HepG2 (cell line): Measurements from ENCODE around the gene PDE1C. TPM values are rescaled to one million over a fixed set of nuclear protein-coding genes. Genes with fewer than 3 reads are reported as not detected.
A peak's percentile ranks its signal among the peaks of the same experiment; 100 is the strongest.

Source experiments
- ATAC-seq: fragments of 200-7000 bp; cut with Tn5 transposase; 3 replicates; pipeline ENCODE4 v1.9.1; 2020; ENCODE audit warnings: mild to moderate bottlenecking, moderate library complexity
- BruUV-seq: library from RNA; stranded (reverse); fragments of 400-500 nt; replicated peaks from 2 replicates; lab custom pipeline; 2021; lab: Mats Ljungman, UMichigan
- CTCF ChIA-PET: fragments of 300-600 bp; formaldehyde crosslinking; extraction: SDS; loops from one replicate; lab custom pipeline; 2021; ENCODE audit warnings: low total read pairs, inconsistent platforms, low intra/inter-chr PET ratio; lab: Yijun Ruan, JAX
- POLR2A ChIA-PET: fragments of 350-600 bp; sonication (Branson Sonifier 250); formaldehyde crosslinking; loops from one replicate; lab custom pipeline; 2020; ENCODE audit warnings: antibody characterized with exemption, inconsistent platforms; lab: Yijun Ruan, JAX
- DNase-seq: peaks from one replicate; pipeline ENCODE4 v3.0.0-alpha.2; 2015; ENCODE audit warnings: low spot score
- FAIRE-seq: peaks from 3 replicates; lab custom pipeline; 2011; peaks lifted over from hg19 to GRCh38; lab: Jason Lieb, UNC
- H2AFZ ChIP-seq: one replicate; pipeline ENCODE4 v1.6.1; 2011; ENCODE audit warnings: low read length, inconsistent platforms
- H3K27ac ChIP-seq: fragments of 300-600 bp; 3 replicates; pipeline ENCODE4 v1.8.0; 2011; ENCODE audit warnings: mixed run types, mild to moderate bottlenecking, mixed read lengths, low read length, inconsistent platforms; ENCODE audit not compliant: insufficient read depth; ENCODE audit errors: extremely low read length
- H3K27me3 ChIP-seq, 2 experiments: fragments of 200-600 bp in 1 of 2; 2 replicates in 1 of 2; 3 replicates in 1 of 2; pipeline versions ENCODE4 v1.6.0 to v1.8.0; 2011; ENCODE audit warnings: low read length in 2 of 2, mild to moderate bottlenecking in 2 of 2, moderate library complexity in 2 of 2, inconsistent platforms in 1 of 2; ENCODE audit not compliant: insufficient read depth in 2 of 2, control insufficient read depth in 1 of 2
- H3K36me3 ChIP-seq, 2 experiments: fragments of 200-600 bp in 1 of 2; replicated peaks in 1 of 2; 2 replicates in 1 of 2; 3 replicates in 1 of 2; pipeline versions ENCODE4 v1.5.1 to v1.8.0; 2011; ENCODE audit warnings: low read length in 2 of 2, inconsistent platforms in 1 of 2; ENCODE audit not compliant: insufficient read depth in 2 of 2, control insufficient read depth in 1 of 2
- H3K4me1 ChIP-seq: 2 replicates; pipeline ENCODE4 v1.5.1; 2012; ENCODE audit warnings: low read length, inconsistent platforms; ENCODE audit not compliant: insufficient read depth
- H3K4me2 ChIP-seq: 2 replicates; pipeline ENCODE4 v1.6.0; 2011; ENCODE audit warnings: low read depth, low read length, inconsistent platforms
- H3K4me3 ChIP-seq, 3 experiments: fragments of 200-600 bp in 1 of 3; sonication (generic), shearing (Covaris generic) in 1 of 3; replicated peaks in 1 of 3; 2 replicates each; pipeline ENCODE4 v1.5.1; 2011 to 2016; ENCODE audit warnings: low read length in 3 of 3, inconsistent platforms in 2 of 3, low read depth in 2 of 3, mild to moderate bottlenecking in 2 of 3, control low read depth in 1 of 3, mixed read lengths in 1 of 3; ENCODE audit not compliant: insufficient read depth in 1 of 3
- H3K79me2 ChIP-seq: one replicate; pipeline ENCODE4 v1.6.1; 2011; ENCODE audit warnings: low read length, inconsistent platforms; ENCODE audit not compliant: insufficient read depth
- H3K9ac ChIP-seq: 2 replicates; pipeline ENCODE4 v1.6.0; 2011; ENCODE audit warnings: mild to moderate bottlenecking, low read depth, low read length, inconsistent platforms; ENCODE audit not compliant: insufficient read depth
- H3K9me3 ChIP-seq: 2 replicates; pipeline ENCODE4 v1.5.1; 2012; ENCODE audit warnings: mild to moderate bottlenecking, low read length
- H4K20me1 ChIP-seq: 2 replicates; pipeline ENCODE4 v1.6.0; 2011; ENCODE audit warnings: inconsistent platforms, mild to moderate bottlenecking, low read length, moderate library complexity; ENCODE audit not compliant: insufficient read depth
- ATRX ChIP-seq: sonication (generic); formaldehyde crosslinking; IDR thresholded peaks from 2 replicates; pipeline ENCODE4 v1.4.0; 2020; ENCODE audit warnings: missing genetic modification reagents, borderline replicate concordance
- CHCHD3 ChIP-seq: sonication (generic); formaldehyde crosslinking; IDR thresholded peaks from 2 replicates; pipeline ENCODE4 v1.8.0; 2022; ENCODE audit warnings: mild to moderate bottlenecking, missing genetic modification reagents, moderate library complexity
- ELF3 ChIP-seq: IDR thresholded peaks from 2 replicates; pipeline ENCODE4 v1.6.1; 2016; ENCODE audit warnings: missing genetic modification reagents, missing compliant biosample characterization
- EP300 ChIP-seq, 3 experiments: sonication (generic) in 1 of 3; formaldehyde crosslinking in 1 of 3; IDR thresholded peaks; 2 replicates each; pipeline versions ENCODE4 v1.5.1 to v1.6.1; 2011 to 2020; ENCODE audit warnings: low read depth in 2 of 3, low read length in 2 of 3, borderline replicate concordance in 1 of 3, improper control_type of control experiment in 1 of 3, mild to moderate bottlenecking in 1 of 3, missing genetic modification reagents in 1 of 3, moderate library complexity in 1 of 3
- FOXP1 ChIP-seq, 2 experiments: fragments of 450-650 bp in 1 of 2; IDR thresholded peaks; 2 replicates each; pipeline ENCODE4 v1.6.1; 2017 to 2018; ENCODE audit warnings: antibody characterized with exemption in 1 of 2
- GATAD2A ChIP-seq: IDR thresholded peaks from 2 replicates; pipeline ENCODE4 v1.6.1; 2016
- HNF4A ChIP-seq: sonication (generic); formaldehyde crosslinking; IDR thresholded peaks from 2 replicates; pipeline ENCODE4 v1.4.0; 2020; ENCODE audit warnings: missing genetic modification reagents
- SMARCE1 ChIP-seq: fragments of 450-650 bp; IDR thresholded peaks from 2 replicates; pipeline ENCODE4 v1.6.1; 2017; ENCODE audit warnings: borderline replicate concordance
- SP140L ChIP-seq: sonication (generic); formaldehyde crosslinking; IDR thresholded peaks from 2 replicates; pipeline ENCODE4 v1.4.0; 2020; ENCODE audit warnings: missing genetic modification reagents, borderline replicate concordance
- ZBTB7A ChIP-seq: sonication (generic); formaldehyde crosslinking; IDR thresholded peaks from 2 replicates; pipeline ENCODE4 v1.8.0; 2022; ENCODE audit warnings: mild to moderate bottlenecking, missing genetic modification reagents
- ZFP36L2 ChIP-seq: sonication (generic); formaldehyde crosslinking; IDR thresholded peaks from 2 replicates; pipeline ENCODE4 v1.4.0; 2020; ENCODE audit warnings: missing genetic modification reagents
- ZFP37 ChIP-seq: sonication (generic); formaldehyde crosslinking; IDR thresholded peaks from 2 replicates; pipeline ENCODE4 v1.4.0; 2020; ENCODE audit warnings: missing genetic modification reagents, borderline replicate concordance
- ZFX ChIP-seq: sonication (generic); formaldehyde crosslinking; IDR thresholded peaks from 2 replicates; pipeline ENCODE4 v1.4.0; 2020; ENCODE audit warnings: mild to moderate bottlenecking, low read depth, missing genetic modification reagents, moderate library complexity
- ZNF224 ChIP-seq: sonication (generic); formaldehyde crosslinking; IDR thresholded peaks from 2 replicates; pipeline ENCODE4 v1.5.0; 2020; ENCODE audit warnings: mild to moderate bottlenecking, missing genetic modification reagents
- ZNF850 ChIP-seq: sonication (generic); formaldehyde crosslinking; conservative IDR thresholded peaks from 2 replicates; pipeline ENCODE4 v1.9.0; 2021; ENCODE audit warnings: mild to moderate bottlenecking, missing genetic modification reagents
- WGBS: methylation state at CpG from one replicate; pipeline ENCODE4 v1.1.6; 2017; ENCODE audit warnings: low lambda C conversion rate; 5-methylcytosine and 5-hydroxymethylcytosine counted together
- in situ Hi-C: cut with HindIII; loops from 2 replicates; pipeline ENCODE4 v1.10.0; 2017; ENCODE audit warnings: low pct_unique_long_range_greater_than_20kb; ENCODE audit not compliant: extremely low pct_ligation_motif_present
- intact Hi-C: fragments of 100-400 bp; cut with micrococcal nuclease; formaldehyde crosslinking; loops from one replicate; pipeline ENCODE4 v1.10.0; 2022; ENCODE audit not compliant: unreplicated experiment
- polyA plus RNA-seq, 8 experiments: library from polyadenylated mRNA; depleted of rRNA in 3 of 8; stranded (reverse) in 7 of 8; unstranded in 1 of 8; fragments of >200 nt; fragmentation: Illumina TruSeq in 4 of 8; extraction: Trizol in 4 of 8; gene quantifications; 2 replicates each; pipeline versions ENCODE4 v1.2.1 to v1.2.3, GENCODE V29; 2011 to 2016; ENCODE audit warnings: low read depth in 4 of 8, missing spikeins in 1 of 8, mixed read lengths in 1 of 8; ENCODE audit not compliant: insufficient read depth in 1 of 8
- total RNA-seq, 5 experiments: library from RNA; depleted of rRNA; stranded (reverse); fragments of >200 nt; fragmentation: Illumina TruSeq; extraction: Trizol; gene quantifications; 2 replicates each; pipeline ENCODE4 v1.2.3, GENCODE V29; 2016; ENCODE audit warnings: low read depth in 1 of 5
- TF ChIP-seq, protein P1 (sequence below): sonication (generic); formaldehyde crosslinking; IDR thresholded peaks from 2 replicates; pipeline ENCODE4 v1.5.0; 2020; ENCODE audit warnings: missing genetic modification reagents, mild to moderate bottlenecking, borderline replicate concordance
- TF ChIP-seq, protein P2 (sequence below): IDR thresholded peaks from 2 replicates; pipeline ENCODE4 v1.6.1; 2016; ENCODE audit warnings: low read depth
- TF ChIP-seq, protein P3 (sequence below): IDR thresholded peaks from 2 replicates; pipeline ENCODE4 v1.6.1; 2012; ENCODE audit warnings: low read depth, low read length, improper control_type of control experiment
- TF ChIP-seq, protein P4 (sequence below): sonication (generic); formaldehyde crosslinking; conservative IDR thresholded peaks from 2 replicates; pipeline ENCODE4 v1.8.0; 2022; ENCODE audit warnings: low read depth, missing genetic modification reagents

The PDE1C gene
- total and polyA plus RNA-seq, 2 of the 13 experiments (the other 11 are each of a cell fraction or from before 2014, with no cell fraction given): not detected

DNA sequence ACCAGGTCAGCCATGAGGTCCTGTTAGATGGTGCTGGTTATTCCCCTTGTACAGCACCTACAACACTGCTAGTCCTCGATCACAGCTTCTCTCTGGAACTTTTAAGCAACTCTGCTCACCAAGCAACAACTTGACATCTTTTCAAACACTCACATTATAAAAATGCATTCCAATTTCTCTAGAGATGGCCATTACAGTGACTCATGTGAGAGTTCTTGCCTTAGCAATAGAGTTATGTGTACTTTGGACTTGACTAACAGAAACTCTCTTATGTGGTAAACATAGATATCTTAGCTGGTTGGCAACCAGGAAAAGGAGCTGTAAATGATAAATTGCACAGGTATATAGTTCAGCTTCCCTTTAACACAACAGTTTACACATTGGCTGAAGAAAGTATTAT is 122.2 kb downstream of the PDE1C start:
- no peaks in the 10 kb centered on the region for H3K9me3 ChIP-seq
- WGBS: 0% methylated on average over 1 of the region's 1 CpG
- H2AFZ ChIP-seq: no peak overlapping the region
- H3K4me1 ChIP-seq: peaks cover 18% of the 10 kb centered on the region
- BruUV-seq: no TSS peak
- ChIA-PET CTCF (no interaction called here), POLR2A (no interaction called here)
- in situ Hi-C loops: no loop called here
- intact Hi-C loops: no loop called here
- no peaks in the 10 kb centered on the region for H3K27me3 ChIP-seq
- no peaks in the 10 kb centered on the region for H3K36me3 ChIP-seq
- DNase-seq: peak; percentile 70
- H3K4me2 ChIP-seq: no peak overlapping the region
- H3K27ac ChIP-seq: no peak overlapping the region
- H4K20me1 ChIP-seq: no peaks in the 10 kb centered on the region
- no peaks in the 10 kb centered on the region for H3K79me2 ChIP-seq
- FAIRE-seq: peak; percentile 52
- H3K4me3 ChIP-seq: no peak overlapping the region
- H3K9ac ChIP-seq: no peak overlapping the region
- ATAC-seq: peak; percentile 87
- TF ChIP-seq ATRX (no peak), CHCHD3 (CRISPR knock-in tag) (no peak), ZNF850 (CRISPR knock-in tag) (no peak), ZFP36L2 (CRISPR knock-in tag) (no peak), EP300 (IDR thresholded peaks at IDR 0.05; ENCODE audit: low read depth in 2 of 2, low read length in 2 of 2) (peak in 1 of 2 experiments; percentile 34; a peak in 1 of 4 replicates), EP300 (CRISPR knock-in tag; IDR thresholded peaks at IDR 0.05; ENCODE audit: borderline replicate concordance) (no peak), ZFX (CRISPR knock-in tag) (no peak), HNF4A (CRISPR knock-in tag) (peak; percentile 61), ELF3 (CRISPR knock-in tag) (peak; percentile 51; the same call in 1 of the 2 replicates), SMARCE1 (0 out of 2 replicates have a peak, but pooled peaks have one; percentile 19), ZNF224 (no peak), FOXP1 (IDR thresholded peaks at IDR 0.05) (no peak), FOXP1 (CRISPR knock-in tag; IDR thresholded peaks at IDR 0.05) (peak; percentile 38; the same call in 1 of the 2 replicates), GATAD2A (CRISPR knock-in tag) (peak; percentile 46), SP140L (CRISPR knock-in tag) (no peak), ZBTB7A (no peak), ZFP37 (no peak)
- TF ChIP-seq, protein P1, sequence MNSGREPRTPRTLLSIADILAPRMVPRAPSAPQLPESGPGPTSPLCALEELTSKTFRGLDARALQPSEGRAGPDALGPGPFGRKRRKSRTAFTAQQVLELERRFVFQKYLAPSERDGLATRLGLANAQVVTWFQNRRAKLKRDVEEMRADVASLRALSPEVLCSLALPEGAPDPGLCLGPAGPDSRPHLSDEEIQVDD: no peak
- TF ChIP-seq, protein P2, sequence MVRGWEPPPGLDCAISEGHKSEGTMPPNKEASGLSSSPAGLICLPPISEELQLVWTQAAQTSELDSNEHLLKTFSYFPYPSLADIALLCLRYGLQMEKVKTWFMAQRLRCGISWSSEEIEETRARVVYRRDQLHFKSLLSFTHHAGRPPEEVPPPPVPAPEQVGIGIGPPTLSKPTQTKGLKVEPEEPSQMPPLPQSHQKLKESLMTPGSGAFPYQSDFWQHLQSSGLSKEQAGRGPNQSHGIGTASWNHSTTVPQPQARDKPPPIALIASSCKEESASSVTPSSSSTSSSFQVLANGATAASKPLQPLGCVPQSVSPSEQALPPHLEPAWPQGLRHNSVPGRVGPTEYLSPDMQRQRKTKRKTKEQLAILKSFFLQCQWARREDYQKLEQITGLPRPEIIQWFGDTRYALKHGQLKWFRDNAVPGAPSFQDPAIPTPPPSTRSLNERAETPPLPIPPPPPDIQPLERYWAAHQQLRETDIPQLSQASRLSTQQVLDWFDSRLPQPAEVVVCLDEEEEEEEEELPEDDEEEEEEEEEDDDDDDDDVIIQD: 0 out of 2 replicates have a peak, but pooled peaks have one; percentile 14
- TF ChIP-seq, protein P3, sequence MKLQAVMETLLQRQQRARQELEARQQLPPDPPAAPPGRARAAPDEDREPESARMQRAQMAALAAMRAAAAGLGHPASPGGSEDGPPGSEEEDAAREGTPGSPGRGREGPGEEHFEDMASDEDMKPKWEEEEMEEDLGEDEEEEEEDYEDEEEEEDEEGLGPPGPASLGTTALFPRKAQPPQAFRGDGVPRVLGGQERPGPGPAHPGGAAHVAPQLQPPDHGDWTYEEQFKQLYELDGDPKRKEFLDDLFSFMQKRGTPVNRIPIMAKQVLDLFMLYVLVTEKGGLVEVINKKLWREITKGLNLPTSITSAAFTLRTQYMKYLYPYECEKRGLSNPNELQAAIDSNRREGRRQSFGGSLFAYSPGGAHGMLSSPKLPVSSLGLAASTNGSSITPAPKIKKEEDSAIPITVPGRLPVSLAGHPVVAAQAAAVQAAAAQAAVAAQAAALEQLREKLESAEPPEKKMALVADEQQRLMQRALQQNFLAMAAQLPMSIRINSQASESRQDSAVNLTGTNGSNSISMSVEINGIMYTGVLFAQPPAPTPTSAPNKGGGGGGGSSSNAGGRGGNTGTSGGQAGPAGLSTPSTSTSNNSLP: peak; percentile 44; the same call in 1 of the 2 replicates
- TF ChIP-seq, protein P4, sequence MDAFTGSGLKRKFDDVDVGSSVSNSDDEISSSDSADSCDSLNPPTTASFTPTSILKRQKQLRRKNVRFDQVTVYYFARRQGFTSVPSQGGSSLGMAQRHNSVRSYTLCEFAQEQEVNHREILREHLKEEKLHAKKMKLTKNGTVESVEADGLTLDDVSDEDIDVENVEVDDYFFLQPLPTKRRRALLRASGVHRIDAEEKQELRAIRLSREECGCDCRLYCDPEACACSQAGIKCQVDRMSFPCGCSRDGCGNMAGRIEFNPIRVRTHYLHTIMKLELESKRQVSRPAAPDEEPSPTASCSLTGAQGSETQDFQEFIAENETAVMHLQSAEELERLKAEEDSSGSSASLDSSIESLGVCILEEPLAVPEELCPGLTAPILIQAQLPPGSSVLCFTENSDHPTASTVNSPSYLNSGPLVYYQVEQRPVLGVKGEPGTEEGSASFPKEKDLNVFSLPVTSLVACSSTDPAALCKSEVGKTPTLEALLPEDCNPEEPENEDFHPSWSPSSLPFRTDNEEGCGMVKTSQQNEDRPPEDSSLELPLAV: no peak
